HepG2 (cell line): ENCODE measurements around the gene TM2D1. TPM values are rescaled to one million over a fixed set of nuclear protein-coding genes. Genes with fewer than 3 reads are reported as not detected.

ENCODE experiments used
- ATAC-seq: fragments of 200-7000 bp; cut with Tn5 transposase; 3 replicates; pipeline ENCODE4 v1.9.1; 2020; ENCODE audit warnings: mild to moderate bottlenecking, moderate library complexity
- BruUV-seq: library from RNA; stranded (reverse); fragments of 400-500 nt; replicated peaks from 2 replicates; lab custom pipeline; 2021; lab: Mats Ljungman, UMichigan
- CTCF ChIA-PET: fragments of 300-600 bp; formaldehyde crosslinking; extraction: SDS; loops from one replicate; lab custom pipeline; 2021; ENCODE audit warnings: low total read pairs, inconsistent platforms, low intra/inter-chr PET ratio; lab: Yijun Ruan, JAX
- POLR2A ChIA-PET: fragments of 350-600 bp; sonication (Branson Sonifier 250); formaldehyde crosslinking; loops from one replicate; lab custom pipeline; 2020; ENCODE audit warnings: antibody characterized with exemption, inconsistent platforms; lab: Yijun Ruan, JAX
- DNase-seq: peaks from one replicate; pipeline ENCODE4 v3.0.0-alpha.2; 2015; ENCODE audit warnings: low spot score
- FAIRE-seq: peaks from 3 replicates; lab custom pipeline; 2011; peaks lifted over from hg19 to GRCh38; lab: Jason Lieb, UNC
- H2AFZ ChIP-seq: one replicate; pipeline ENCODE4 v1.6.1; 2011; ENCODE audit warnings: low read length, inconsistent platforms
- H3K27ac ChIP-seq: fragments of 300-600 bp; 3 replicates; pipeline ENCODE4 v1.8.0; 2011; ENCODE audit warnings: mixed run types, mild to moderate bottlenecking, mixed read lengths, low read length, inconsistent platforms; ENCODE audit not compliant: insufficient read depth; ENCODE audit errors: extremely low read length
- H3K27me3 ChIP-seq, 2 experiments: fragments of 200-600 bp in 1 of 2; 2 replicates in 1 of 2; 3 replicates in 1 of 2; pipeline versions ENCODE4 v1.6.0 to v1.8.0; 2011; ENCODE audit warnings: low read length in 2 of 2, mild to moderate bottlenecking in 2 of 2, moderate library complexity in 2 of 2, inconsistent platforms in 1 of 2; ENCODE audit not compliant: insufficient read depth in 2 of 2, control insufficient read depth in 1 of 2
- H3K36me3 ChIP-seq, 2 experiments: fragments of 200-600 bp in 1 of 2; replicated peaks in 1 of 2; 2 replicates in 1 of 2; 3 replicates in 1 of 2; pipeline versions ENCODE4 v1.5.1 to v1.8.0; 2011; ENCODE audit warnings: low read length in 2 of 2, inconsistent platforms in 1 of 2; ENCODE audit not compliant: insufficient read depth in 2 of 2, control insufficient read depth in 1 of 2
- H3K4me1 ChIP-seq: 2 replicates; pipeline ENCODE4 v1.5.1; 2012; ENCODE audit warnings: low read length, inconsistent platforms; ENCODE audit not compliant: insufficient read depth
- H3K4me2 ChIP-seq: 2 replicates; pipeline ENCODE4 v1.6.0; 2011; ENCODE audit warnings: low read depth, low read length, inconsistent platforms
- H3K4me3 ChIP-seq, 3 experiments: fragments of 200-600 bp in 1 of 3; sonication (generic), shearing (Covaris generic) in 1 of 3; replicated peaks in 1 of 3; 2 replicates each; pipeline ENCODE4 v1.5.1; 2011 to 2016; ENCODE audit warnings: low read length in 3 of 3, inconsistent platforms in 2 of 3, low read depth in 2 of 3, mild to moderate bottlenecking in 2 of 3, control low read depth in 1 of 3, mixed read lengths in 1 of 3; ENCODE audit not compliant: insufficient read depth in 1 of 3
- H3K79me2 ChIP-seq: one replicate; pipeline ENCODE4 v1.6.1; 2011; ENCODE audit warnings: low read length, inconsistent platforms; ENCODE audit not compliant: insufficient read depth
- H3K9ac ChIP-seq: 2 replicates; pipeline ENCODE4 v1.6.0; 2011; ENCODE audit warnings: mild to moderate bottlenecking, low read depth, low read length, inconsistent platforms; ENCODE audit not compliant: insufficient read depth
- H3K9me3 ChIP-seq: 2 replicates; pipeline ENCODE4 v1.5.1; 2012; ENCODE audit warnings: mild to moderate bottlenecking, low read length
- H4K20me1 ChIP-seq: 2 replicates; pipeline ENCODE4 v1.6.0; 2011; ENCODE audit warnings: inconsistent platforms, mild to moderate bottlenecking, low read length, moderate library complexity; ENCODE audit not compliant: insufficient read depth
- ARNTL ChIP-seq: sonication (generic); formaldehyde crosslinking; IDR thresholded peaks from 2 replicates; pipeline ENCODE4 v1.4.0; 2020; ENCODE audit warnings: mild to moderate bottlenecking, missing genetic modification reagents
- DPF2 ChIP-seq: sonication (generic); formaldehyde crosslinking; IDR thresholded peaks from 2 replicates; pipeline ENCODE4 v1.4.0; 2020; ENCODE audit warnings: mild to moderate bottlenecking, low read depth, missing genetic modification reagents, borderline replicate concordance
- FOXC1 ChIP-seq: sonication (generic); formaldehyde crosslinking; IDR thresholded peaks from 2 replicates; pipeline ENCODE4 v1.8.0; 2022; ENCODE audit warnings: mild to moderate bottlenecking, missing genetic modification reagents, borderline replicate concordance
- FOXK1 ChIP-seq: sonication (generic); formaldehyde crosslinking; IDR thresholded peaks from 2 replicates; pipeline ENCODE4 v1.4.0; 2020; ENCODE audit warnings: low read depth, missing genetic modification reagents, borderline replicate concordance
- HMG20A ChIP-seq: IDR thresholded peaks from 2 replicates; pipeline ENCODE4 v1.6.1; 2016; ENCODE audit warnings: borderline replicate concordance
- HNF4A ChIP-seq: sonication (generic); formaldehyde crosslinking; IDR thresholded peaks from 2 replicates; pipeline ENCODE4 v1.4.0; 2020; ENCODE audit warnings: missing genetic modification reagents
- MLLT10 ChIP-seq: sonication (generic); formaldehyde crosslinking; IDR thresholded peaks from 2 replicates; pipeline ENCODE4 v1.4.0; 2020; ENCODE audit warnings: missing genetic modification reagents
- SP5 ChIP-seq: IDR thresholded peaks from 2 replicates; pipeline ENCODE4 v1.6.1; 2016; ENCODE audit warnings: low read depth, borderline replicate concordance
- STAG1 ChIP-seq: sonication (generic); formaldehyde crosslinking; IDR thresholded peaks from 2 replicates; pipeline ENCODE4 v1.4.0; 2020; ENCODE audit warnings: missing genetic modification reagents
- ZFP36L1 ChIP-seq: sonication (generic); formaldehyde crosslinking; IDR thresholded peaks from 2 replicates; pipeline ENCODE4 v1.8.0; 2022; ENCODE audit warnings: mild to moderate bottlenecking, missing genetic modification reagents, moderate library complexity
- ZNF143 ChIP-seq: sonication (generic); formaldehyde crosslinking; IDR thresholded peaks from 2 replicates; pipeline ENCODE4 v1.4.0; 2020; ENCODE audit warnings: missing genetic modification reagents
- ZNF282 ChIP-seq: fragments of 450-650 bp; IDR thresholded peaks from 2 replicates; pipeline ENCODE4 v1.6.1; 2018; ENCODE audit not compliant: partially characterized antibody
- ZNF446 ChIP-seq: sonication (generic); formaldehyde crosslinking; IDR thresholded peaks from 2 replicates; pipeline ENCODE4 v1.5.0; 2020; ENCODE audit warnings: mild to moderate bottlenecking, missing genetic modification reagents
- ZNF607 ChIP-seq: sonication (generic); formaldehyde crosslinking; IDR thresholded peaks from 2 replicates; pipeline ENCODE4 v1.5.1; 2020; ENCODE audit warnings: missing genetic modification reagents, mild to moderate bottlenecking, borderline replicate concordance
- WGBS: methylation state at CpG from one replicate; pipeline ENCODE4 v1.1.6; 2017; ENCODE audit warnings: low lambda C conversion rate; 5-methylcytosine and 5-hydroxymethylcytosine counted together
- in situ Hi-C: cut with HindIII; loops from 2 replicates; pipeline ENCODE4 v1.10.0; 2017; ENCODE audit warnings: low pct_unique_long_range_greater_than_20kb; ENCODE audit not compliant: extremely low pct_ligation_motif_present
- intact Hi-C: fragments of 100-400 bp; cut with micrococcal nuclease; formaldehyde crosslinking; loops from one replicate; pipeline ENCODE4 v1.10.0; 2022; ENCODE audit not compliant: unreplicated experiment
- polyA plus RNA-seq, 8 experiments: library from polyadenylated mRNA; depleted of rRNA in 3 of 8; stranded (reverse) in 7 of 8; unstranded in 1 of 8; fragments of >200 nt; fragmentation: Illumina TruSeq in 4 of 8; extraction: Trizol in 4 of 8; gene quantifications; 2 replicates each; pipeline versions ENCODE4 v1.2.1 to v1.2.3, GENCODE V29; 2011 to 2016; ENCODE audit warnings: low read depth in 4 of 8, missing spikeins in 1 of 8, mixed read lengths in 1 of 8; ENCODE audit not compliant: insufficient read depth in 1 of 8
- total RNA-seq, 5 experiments: library from RNA; depleted of rRNA; stranded (reverse); fragments of >200 nt; fragmentation: Illumina TruSeq; extraction: Trizol; gene quantifications; 2 replicates each; pipeline ENCODE4 v1.2.3, GENCODE V29; 2016; ENCODE audit warnings: low read depth in 1 of 5
- TF ChIP-seq, protein P1 (sequence below): sonication (generic); formaldehyde crosslinking; IDR thresholded peaks from 2 replicates; pipeline ENCODE4 v1.4.0; 2020; ENCODE audit warnings: missing genetic modification reagents, borderline replicate concordance
- TF ChIP-seq, protein P2 (sequence below): sonication (generic); formaldehyde crosslinking; IDR thresholded peaks from 2 replicates; pipeline ENCODE4 v1.8.0; 2022; ENCODE audit warnings: missing genetic modification reagents, mild to moderate bottlenecking, borderline replicate concordance
- TF ChIP-seq, protein P3 (sequence below): fragments of 450-650 bp; IDR thresholded peaks from 2 replicates; pipeline ENCODE4 v1.6.1; 2017
- TF ChIP-seq, protein P4 (sequence below): sonication (generic); formaldehyde crosslinking; IDR thresholded peaks from 2 replicates; pipeline ENCODE4 v1.5.0; 2020; ENCODE audit warnings: missing genetic modification reagents, mild to moderate bottlenecking, borderline replicate concordance

The TM2D1 gene
- total and polyA plus RNA-seq, 2 of the 13 experiments (the other 11 are each of a cell fraction or from before 2014, with no cell fraction given): 26.6 to 49.0 TPM

DNA sequence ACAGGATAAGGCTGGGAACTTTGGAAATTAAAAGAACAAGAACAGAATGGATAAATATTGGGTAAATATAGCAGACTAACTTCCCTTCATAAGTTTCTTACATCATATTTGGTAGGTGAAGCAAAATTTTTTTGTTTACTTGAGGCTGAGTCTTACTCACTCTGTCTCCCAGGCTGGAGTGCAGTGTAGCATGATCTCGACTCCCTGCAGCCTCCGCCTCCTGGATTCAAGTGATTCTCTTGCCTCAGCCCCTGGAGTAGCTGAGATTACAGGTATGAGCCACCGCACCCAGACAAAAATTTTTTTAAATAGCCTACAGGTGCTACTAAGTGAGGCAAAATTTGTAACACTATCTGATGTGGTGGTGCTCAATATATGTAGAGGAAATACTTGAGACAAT, 50.7 kb downstream of the TM2D1 start:
- H3K36me3 ChIP-seq: no peaks in the 10 kb centered on the region
- H3K4me3 ChIP-seq: no peak overlapping the region
- intact Hi-C loops: no loop called here
- TF ChIP-seq, protein P1, sequence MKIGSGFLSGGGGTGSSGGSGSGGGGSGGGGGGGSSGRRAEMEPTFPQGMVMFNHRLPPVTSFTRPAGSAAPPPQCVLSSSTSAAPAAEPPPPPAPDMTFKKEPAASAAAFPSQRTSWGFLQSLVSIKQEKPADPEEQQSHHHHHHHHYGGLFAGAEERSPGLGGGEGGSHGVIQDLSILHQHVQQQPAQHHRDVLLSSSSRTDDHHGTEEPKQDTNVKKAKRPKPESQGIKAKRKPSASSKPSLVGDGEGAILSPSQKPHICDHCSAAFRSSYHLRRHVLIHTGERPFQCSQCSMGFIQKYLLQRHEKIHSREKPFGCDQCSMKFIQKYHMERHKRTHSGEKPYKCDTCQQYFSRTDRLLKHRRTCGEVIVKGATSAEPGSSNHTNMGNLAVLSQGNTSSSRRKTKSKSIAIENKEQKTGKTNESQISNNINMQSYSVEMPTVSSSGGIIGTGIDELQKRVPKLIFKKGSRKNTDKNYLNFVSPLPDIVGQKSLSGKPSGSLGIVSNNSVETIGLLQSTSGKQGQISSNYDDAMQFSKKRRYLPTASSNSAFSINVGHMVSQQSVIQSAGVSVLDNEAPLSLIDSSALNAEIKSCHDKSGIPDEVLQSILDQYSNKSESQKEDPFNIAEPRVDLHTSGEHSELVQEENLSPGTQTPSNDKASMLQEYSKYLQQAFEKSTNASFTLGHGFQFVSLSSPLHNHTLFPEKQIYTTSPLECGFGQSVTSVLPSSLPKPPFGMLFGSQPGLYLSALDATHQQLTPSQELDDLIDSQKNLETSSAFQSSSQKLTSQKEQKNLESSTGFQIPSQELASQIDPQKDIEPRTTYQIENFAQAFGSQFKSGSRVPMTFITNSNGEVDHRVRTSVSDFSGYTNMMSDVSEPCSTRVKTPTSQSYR (CRISPR knock-in tag): no peak
- TF ChIP-seq DPF2 (CRISPR knock-in tag) (no peak), ZNF282 (no peak), MLLT10 (CRISPR knock-in tag) (no peak), ZNF607 (no peak), FOXC1 (CRISPR knock-in tag) (no peak), STAG1 (CRISPR knock-in tag) (no peak), HMG20A (CRISPR knock-in tag) (no peak), FOXK1 (CRISPR knock-in tag) (no peak), SP5 (CRISPR knock-in tag) (no peak), ZNF446 (CRISPR knock-in tag) (no peak), ARNTL (CRISPR knock-in tag) (no peak), ZNF143 (no peak), HNF4A (CRISPR knock-in tag) (no peak), ZFP36L1 (CRISPR knock-in tag) (no peak)
- TF ChIP-seq, protein P2, sequence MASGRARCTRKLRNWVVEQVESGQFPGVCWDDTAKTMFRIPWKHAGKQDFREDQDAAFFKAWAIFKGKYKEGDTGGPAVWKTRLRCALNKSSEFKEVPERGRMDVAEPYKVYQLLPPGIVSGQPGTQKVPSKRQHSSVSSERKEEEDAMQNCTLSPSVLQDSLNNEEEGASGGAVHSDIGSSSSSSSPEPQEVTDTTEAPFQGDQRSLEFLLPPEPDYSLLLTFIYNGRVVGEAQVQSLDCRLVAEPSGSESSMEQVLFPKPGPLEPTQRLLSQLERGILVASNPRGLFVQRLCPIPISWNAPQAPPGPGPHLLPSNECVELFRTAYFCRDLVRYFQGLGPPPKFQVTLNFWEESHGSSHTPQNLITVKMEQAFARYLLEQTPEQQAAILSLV (CRISPR knock-in tag): no peak
- TF ChIP-seq, protein P3, sequence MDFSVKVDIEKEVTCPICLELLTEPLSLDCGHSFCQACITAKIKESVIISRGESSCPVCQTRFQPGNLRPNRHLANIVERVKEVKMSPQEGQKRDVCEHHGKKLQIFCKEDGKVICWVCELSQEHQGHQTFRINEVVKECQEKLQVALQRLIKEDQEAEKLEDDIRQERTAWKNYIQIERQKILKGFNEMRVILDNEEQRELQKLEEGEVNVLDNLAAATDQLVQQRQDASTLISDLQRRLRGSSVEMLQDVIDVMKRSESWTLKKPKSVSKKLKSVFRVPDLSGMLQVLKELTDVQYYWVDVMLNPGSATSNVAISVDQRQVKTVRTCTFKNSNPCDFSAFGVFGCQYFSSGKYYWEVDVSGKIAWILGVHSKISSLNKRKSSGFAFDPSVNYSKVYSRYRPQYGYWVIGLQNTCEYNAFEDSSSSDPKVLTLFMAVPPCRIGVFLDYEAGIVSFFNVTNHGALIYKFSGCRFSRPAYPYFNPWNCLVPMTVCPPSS: no peak
- TF ChIP-seq, protein P4, sequence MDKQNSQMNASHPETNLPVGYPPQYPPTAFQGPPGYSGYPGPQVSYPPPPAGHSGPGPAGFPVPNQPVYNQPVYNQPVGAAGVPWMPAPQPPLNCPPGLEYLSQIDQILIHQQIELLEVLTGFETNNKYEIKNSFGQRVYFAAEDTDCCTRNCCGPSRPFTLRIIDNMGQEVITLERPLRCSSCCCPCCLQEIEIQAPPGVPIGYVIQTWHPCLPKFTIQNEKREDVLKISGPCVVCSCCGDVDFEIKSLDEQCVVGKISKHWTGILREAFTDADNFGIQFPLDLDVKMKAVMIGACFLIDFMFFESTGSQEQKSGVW (CRISPR knock-in tag): no peak
- ChIA-PET CTCF (no interaction called here), POLR2A (no interaction called here)
- DNase-seq (no peak), FAIRE-seq (no peak), ATAC-seq (no peak)
- WGBS: 85% methylated on average over 3 of the region's 3 CpGs
- no peaks in the 10 kb centered on the region; a peak in 1 of 5 replicates for H3K27me3 ChIP-seq
- no peaks in the 10 kb centered on the region for H3K9me3 ChIP-seq
- in situ Hi-C loops: no loop called here
- H3K4me2 ChIP-seq: no peak overlapping the region
- no peaks in the 10 kb centered on the region for H4K20me1 ChIP-seq
- H3K79me2 ChIP-seq: no peaks in the 10 kb centered on the region
- H3K27ac ChIP-seq: no peak overlapping the region
- no peak overlapping the region for H2AFZ ChIP-seq
- no peak overlapping the region for H3K9ac ChIP-seq
- H3K4me1 ChIP-seq: no peaks in the 10 kb centered on the region
- no TSS peak for BruUV-seq
